Fibroblast of the conjunctiva (primary cell): Measurements from ENCODE around the gene CGB8.
A peak's percentile ranks its signal among the peaks of the same experiment; 100 is the strongest.
"Not testable (repeated sequence)": the region's sequence is repeated elsewhere in the genome, so short reads cannot be mapped to it uniquely, and the experiment has no call there.

Source experiments
- DNase-seq: peaks from one replicate; pipeline ENCODE4 v3.0.0-alpha.2; 2010; ENCODE audit warnings: low read depth

Gene CGB8

GRCh38 chr19:49030323-49030722 is 18.6 kb downstream of the CGB8 start:
- not testable (repeated sequence) for DNase-seq

GRCh38 chr19:49029749-49030148 is 19.2 kb downstream of the CGB8 start:
- DNase-seq, result not testable (repeated sequence)

- not testable (repeated sequence) for DNase-seq
Measured at GRCh38 chr19:49028686-49029085, 20.2 kb downstream of the CGB8 start.

GRCh38 chr19:49025599-49025998 is 23.3 kb downstream of the CGB8 start:
- not testable (repeated sequence) for DNase-seq

GRCh38 chr19:49025088-49025487 is 23.8 kb downstream of the CGB8 start:
- not testable (repeated sequence) for DNase-seq

- not testable (repeated sequence) for DNase-seq
Measured at GRCh38 chr19:49024233-49024632, 24.7 kb downstream of the CGB8 start, which contains the start of gene CGB3. Gene CGB3 (minus strand): TSS chr19:49024333. CDS start chr19:49023971, 362 bp downstream.

GRCh38 chr19:49022116-49022515 is 26.8 kb downstream of the CGB8 start:
- no peak for DNase-seq

GRCh38 chr19:49020931-49021895 is 27.7 kb downstream of the CGB8 start:
- no peak for DNase-seq

- no peak for DNase-seq
Measured at GRCh38 chr19:49020342-49020741, 28.6 kb downstream of the CGB8 start.

GRCh38 chr19:49019242-49019932 is 29.5 kb downstream of the CGB8 start:
- no peak for DNase-seq

GRCh38 chr19:49018388-49019241 is 30.3 kb downstream of the CGB8 start:
- DNase-seq, result not testable (repeated sequence)

GRCh38 chr19:49017666-49018351 is 31.1 kb downstream of the CGB8 start:
- peak; percentile 28 for DNase-seq

GRCh38 chr19:49017041-49017665 is 31.8 kb downstream of the CGB8 start, which contains the start of gene LHB:
Gene LHB (minus strand): TSS chr19:49017091. CDS start chr19:49017081, 10 bp downstream.
- no peak for DNase-seq

GRCh38 chr19:49016067-49016839 is 32.7 kb downstream of the CGB8 start:
- no peak for DNase-seq

GRCh38 chr19:49014870-49015255 is 34.0 kb downstream of the CGB8 start:
- DNase-seq, result no peak

GRCh38 chr19:49014123-49014869 is 34.6 kb downstream of the CGB8 start:
- no peak for DNase-seq

- no peak for DNase-seq
Measured at GRCh38 chr19:49011194-49011593, 37.7 kb downstream of the CGB8 start.

GRCh38 chr19:49010453-49010852 is 38.5 kb downstream of the CGB8 start:
- no peak for DNase-seq

- no peak for DNase-seq
Measured at GRCh38 chr19:49009828-49010227, 39.1 kb downstream of the CGB8 start.
